ENCODE data around the gene RHOT2.

Gene RHOT2

GRCh38 chr16:667780-668518 lies at the start of gene RHOT2:
RHOT2 (plus strand) TSS chr16:668132; CDS start chr16:668200, 68 bp downstream.
- peak; percentile 24 for DNase-seq

- DNase-seq, result no peak
Observed at GRCh38 chr16:619476-620100, 48.3 kb upstream of the RHOT2 start.

- no peak for DNase-seq
Observed at GRCh38 chr16:620700-621525, 47.0 kb upstream of the RHOT2 start.

GRCh38 chr16:621526-622105 lies 46.3 kb upstream of the RHOT2 start:
- DNase-seq, result no peak

DNA sequence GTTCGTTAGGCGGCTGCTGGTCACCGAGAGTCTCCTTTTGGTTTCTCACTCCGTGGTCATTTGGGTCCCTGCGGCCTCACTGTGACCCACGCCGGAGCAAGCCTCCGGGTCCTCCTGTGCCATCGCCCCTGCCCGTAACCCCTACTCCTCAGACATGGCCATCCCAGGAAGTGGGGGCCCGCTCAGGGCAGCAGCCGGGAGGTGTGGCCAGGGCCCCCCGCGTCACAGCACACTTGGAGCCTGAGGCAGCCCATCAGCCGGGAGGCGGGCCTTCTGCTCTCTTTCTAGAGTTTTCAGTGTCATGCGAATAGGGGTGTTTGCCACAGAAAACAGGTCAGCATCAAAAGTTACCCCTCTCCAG lies 45.0 kb upstream of the RHOT2 start:
- DNase-seq, result no peak

- no peak for DNase-seq
Observed at GRCh38 chr16:624526-625070, 43.3 kb upstream of the RHOT2 start.

DNA sequence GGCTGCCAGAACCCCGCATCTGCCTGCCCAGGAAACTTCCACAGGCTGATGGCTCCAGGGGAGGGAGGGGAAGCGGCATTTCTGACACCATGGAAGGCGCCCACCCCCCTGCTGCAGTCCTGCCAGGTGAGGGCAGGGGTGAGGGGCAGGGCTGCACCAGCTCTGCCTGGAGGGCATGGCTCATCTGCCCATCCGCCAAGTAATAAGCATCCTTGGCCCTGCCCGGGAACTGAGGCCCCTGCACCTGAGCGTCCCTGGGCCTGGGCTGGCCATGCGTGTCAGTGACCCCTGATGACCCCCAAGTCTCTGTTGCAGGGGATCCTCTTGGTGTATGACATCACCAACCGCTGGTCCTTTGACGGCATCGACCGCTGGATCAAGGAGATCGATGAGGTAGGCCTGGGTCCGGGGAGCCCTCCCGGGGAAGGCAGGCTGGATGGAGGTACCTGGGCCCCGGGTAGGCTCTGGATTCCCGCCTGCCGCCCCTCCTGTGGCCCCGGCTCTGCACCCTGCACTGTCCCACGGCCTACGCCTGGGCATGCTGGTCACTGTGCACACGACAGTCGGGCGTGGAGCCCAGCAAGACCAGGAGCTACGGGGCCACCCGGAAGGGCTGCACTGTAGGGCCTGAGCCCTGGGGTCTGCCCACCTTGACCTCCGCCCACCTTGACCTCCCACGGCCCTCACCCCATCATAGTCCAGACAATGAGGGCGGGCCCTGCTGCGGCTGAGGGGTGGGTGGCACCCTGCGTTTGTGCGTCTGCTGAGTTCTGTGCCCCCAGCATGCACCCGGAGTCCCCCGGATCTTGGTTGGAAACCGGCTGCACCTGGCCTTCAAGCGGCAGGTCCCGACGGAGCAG lies 42.6 kb upstream of the RHOT2 start:
- DNase-seq, result no peak

DNA sequence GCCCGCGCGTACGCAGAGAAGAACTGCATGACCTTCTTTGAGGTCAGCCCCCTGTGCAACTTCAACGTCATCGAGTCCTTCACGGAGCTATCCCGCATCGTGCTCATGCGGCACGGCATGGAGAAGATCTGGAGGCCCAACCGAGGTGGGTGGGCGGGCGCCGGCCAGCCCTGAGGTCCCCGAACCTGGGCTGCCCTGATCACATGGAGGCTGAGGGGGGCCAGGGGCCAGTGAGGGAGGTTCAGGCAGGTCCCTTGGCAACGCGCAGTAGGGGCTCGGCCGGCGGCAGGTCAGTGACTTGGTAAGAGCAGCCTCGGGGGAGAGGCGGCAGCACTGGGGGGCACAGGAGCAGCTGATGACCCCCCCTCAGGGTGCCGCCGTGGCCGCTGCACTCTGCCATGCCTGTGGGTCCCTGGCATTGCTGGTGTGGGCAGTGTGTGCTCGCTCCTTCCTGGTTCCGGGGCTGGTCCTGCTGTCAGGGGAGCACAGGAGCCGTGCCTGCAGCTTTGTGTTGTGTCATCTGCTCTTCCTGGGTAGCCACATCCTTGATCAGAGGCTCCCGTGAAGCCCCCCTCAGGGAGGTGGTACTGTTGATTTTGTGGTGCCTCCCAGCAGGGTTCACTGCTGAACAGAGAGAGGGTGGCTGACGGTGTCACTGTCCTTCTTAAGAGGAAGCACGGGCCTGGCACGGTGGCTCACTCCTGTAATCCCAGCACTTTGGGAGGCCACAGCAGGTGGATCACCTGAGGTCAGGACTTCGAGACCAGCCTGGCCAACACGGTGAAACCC lies 41.8 kb upstream of the RHOT2 start:
- DNase-seq, result no peak

- no peak for DNase-seq
Observed at GRCh38 chr16:626787-627453, 41.0 kb upstream of the RHOT2 start.

GRCh38 chr16:627454-628239 lies 40.3 kb upstream of the RHOT2 start:
- no peak for DNase-seq

- DNase-seq, result no peak
Observed at GRCh38 chr16:628321-629061, 39.4 kb upstream of the RHOT2 start.

DNA sequence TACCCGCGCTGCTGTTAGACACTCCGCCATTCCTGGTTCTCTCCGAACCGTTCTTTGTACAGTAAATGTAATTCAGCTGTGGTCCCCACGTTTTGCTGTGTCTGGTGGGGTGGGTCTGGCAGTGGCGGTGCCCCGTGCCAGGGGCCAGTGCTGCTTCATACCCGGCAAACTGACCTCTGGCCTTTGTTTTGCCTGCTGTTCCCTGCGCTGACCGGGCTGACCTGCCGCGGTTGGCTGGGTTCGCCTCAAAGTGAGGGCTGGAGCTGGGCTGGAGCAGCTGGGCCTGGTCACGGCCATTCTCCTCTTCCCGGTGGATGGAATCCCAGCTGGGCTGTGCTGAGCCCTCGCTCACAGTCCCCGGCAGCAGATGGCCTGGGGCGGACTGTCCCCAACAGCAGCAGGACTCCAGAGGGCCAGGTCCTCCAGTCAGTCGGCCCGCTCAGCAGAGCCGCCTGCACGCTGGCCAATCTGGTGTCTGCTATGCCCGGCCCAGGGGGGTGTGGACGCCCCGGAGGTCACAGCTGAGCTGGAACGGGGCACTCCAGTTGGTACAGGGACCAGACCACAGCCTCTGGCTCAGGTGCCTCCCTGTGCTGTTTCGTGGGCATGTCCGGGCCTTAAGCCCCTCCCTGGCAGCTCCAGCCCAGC lies 38.6 kb upstream of the RHOT2 start:
- no peak for DNase-seq

DNA sequence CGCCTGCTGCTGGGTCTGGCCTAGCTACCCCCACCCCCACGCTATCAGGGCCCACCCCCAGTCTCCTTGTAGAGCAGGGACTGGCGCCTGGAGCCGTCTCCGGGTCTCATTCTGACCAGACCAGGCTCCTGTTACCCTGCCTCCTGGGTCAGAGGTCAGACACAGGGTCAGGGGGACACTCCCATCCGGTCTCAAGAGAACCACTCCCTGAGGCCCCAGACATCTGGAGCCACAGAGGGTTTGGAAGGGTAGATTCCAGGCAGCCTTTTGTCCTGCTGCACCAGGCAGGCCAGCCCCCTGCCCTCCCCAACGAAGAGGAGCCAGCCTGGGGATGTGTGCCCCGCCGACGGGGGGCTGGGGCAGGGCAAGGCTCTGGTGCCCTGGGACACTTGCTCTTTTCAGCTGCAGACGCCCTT lies 38.1 kb upstream of the RHOT2 start:
- no peak for DNase-seq

DNA sequence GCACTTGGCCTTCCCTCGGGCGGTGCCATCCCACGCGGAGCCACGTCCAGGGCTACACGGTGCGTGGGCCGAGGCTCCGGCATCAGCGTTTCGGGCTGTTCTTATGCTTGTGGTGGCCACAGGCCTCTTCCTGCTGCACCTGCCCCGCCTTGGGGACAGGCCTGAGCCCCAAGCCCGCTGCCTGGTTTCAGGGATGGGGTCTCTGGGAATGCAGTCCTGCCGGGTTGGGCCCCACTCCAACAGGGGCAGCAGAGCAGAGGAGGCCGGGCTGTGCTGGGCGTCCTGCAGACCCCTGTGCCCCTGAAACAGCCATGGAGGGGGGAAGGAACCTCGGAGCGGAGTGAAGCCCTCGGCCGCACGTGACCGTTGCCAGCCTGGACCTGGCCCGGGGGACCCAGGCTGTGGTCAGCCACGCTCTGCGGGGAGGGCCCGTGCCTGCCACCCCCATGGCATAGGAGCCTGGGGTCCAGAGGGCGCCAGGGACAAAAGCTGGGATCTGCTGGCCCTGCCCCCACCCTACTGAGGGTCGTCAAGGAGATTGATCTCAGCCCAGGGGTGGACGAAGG lies 37.6 kb upstream of the RHOT2 start:
- no peak for DNase-seq

DNA sequence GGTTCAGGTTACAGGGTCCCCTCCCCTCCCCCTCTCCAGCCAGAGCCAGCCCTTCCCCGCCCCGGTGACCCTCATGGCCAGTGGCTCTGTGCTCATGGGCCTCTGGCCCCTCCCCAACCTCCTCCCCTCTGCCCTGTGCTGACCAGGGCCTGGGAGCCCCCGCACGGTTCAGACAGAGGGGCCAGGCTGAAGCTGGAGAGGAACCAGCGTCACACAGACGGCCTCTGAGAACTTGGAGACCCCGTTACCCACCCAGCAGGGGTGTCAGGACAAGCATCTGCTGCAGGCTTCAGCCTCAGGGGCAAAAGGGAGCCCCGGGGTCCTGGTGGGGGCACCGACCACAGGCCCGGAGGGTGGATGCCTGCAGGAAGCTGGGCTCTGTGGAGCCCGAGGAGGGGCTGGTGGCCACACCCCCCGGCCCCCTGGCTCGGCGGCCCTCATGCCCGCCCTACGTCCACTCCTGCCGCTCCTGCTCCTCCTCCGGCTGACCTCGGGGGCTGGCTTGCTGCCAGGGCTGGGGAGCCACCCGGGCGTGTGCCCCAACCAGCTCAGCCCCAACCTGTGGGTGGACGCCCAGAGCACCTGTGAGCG lies 37.0 kb upstream of the RHOT2 start, which contains the start of gene WFIKKN1:
WFIKKN1 (plus strand) TSS at position 171 of the 591 bp plus-strand sequence; CDS start at position 440, 269 bp downstream.
- no peak for DNase-seq

- no peak for DNase-seq
Observed at GRCh38 chr16:631808-632358, 36.0 kb upstream of the RHOT2 start.
